Measurements from ENCODE around the gene PVALEF.

DNA sequence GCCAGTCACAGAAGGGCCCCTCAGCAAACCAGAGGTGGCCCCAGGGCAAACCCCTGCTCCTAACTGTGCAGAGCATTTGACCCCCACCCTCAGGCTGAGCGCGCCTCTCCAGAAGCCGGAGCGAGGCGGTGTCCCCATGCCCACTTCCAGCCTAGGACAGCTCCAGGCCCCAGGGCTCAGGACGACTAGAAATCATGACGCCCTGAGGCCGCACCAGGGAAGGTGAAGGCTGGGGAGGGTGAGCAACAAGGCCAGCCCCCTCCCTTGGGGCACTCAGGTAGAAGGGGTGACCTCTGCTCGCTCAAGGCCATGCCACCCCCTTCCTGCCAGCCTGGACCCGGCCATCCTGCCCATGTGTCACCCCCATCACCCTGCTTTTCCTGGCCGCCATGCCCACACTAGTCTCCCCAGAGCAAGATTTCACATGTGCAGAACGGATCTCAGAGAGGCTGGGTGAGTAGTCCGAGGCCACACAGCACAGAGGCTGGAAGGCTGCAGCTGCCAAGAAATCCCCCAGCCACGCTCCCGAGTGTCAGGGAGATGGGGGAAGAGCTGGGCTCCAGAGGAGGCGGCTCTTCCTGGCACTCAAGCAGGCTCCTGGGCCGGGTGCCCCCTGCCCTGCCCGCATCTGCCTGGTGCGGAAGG, 2.1 kb upstream of the PVALEF start:
- TF ChIP-seq ARNT (IDR thresholded peaks at IDR 0.05): no peak
- no peak for TF ChIP-seq NFRKB (IDR thresholded peaks at IDR 0.05)
- TF ChIP-seq SP1 (IDR thresholded peaks at IDR 0.05): no peak
- no peak for TF ChIP-seq BHLHE40 (IDR thresholded peaks at IDR 0.05; ENCODE audit: borderline replicate concordance)
- no peak for TF ChIP-seq FOXM1 (IDR thresholded peaks at IDR 0.05; ENCODE audit: borderline replicate concordance)
- no peak for TF ChIP-seq SUZ12 (IDR thresholded peaks at IDR 0.05)
- TF ChIP-seq ZNF384 (IDR thresholded peaks at IDR 0.05): no peak
- no peak for TF ChIP-seq ELF4 (IDR thresholded peaks at IDR 0.05)
- TF ChIP-seq TARDBP (IDR thresholded peaks at IDR 0.05): no peak
- TF ChIP-seq FOXK2 (IDR thresholded peaks at IDR 0.05): no peak

Data from HEK293T (cell line).